ENCODE measurements around the gene LPO.

LPO gene

GRCh38 chr17:58278661-58279015, 40.3 kb downstream of the LPO start:
- no peak overlapping the region for H3K27ac ChIP-seq
- no peak for TF ChIP-seq ZFX (IDR thresholded peaks at IDR 0.05)
- TF ChIP-seq CTCF (conservative IDR thresholded peaks at IDR 0.05), result no peak

- H3K27ac ChIP-seq, result no peak overlapping the region
- TF ChIP-seq ZFX (IDR thresholded peaks at IDR 0.05) (no peak), CTCF (conservative IDR thresholded peaks at IDR 0.05) (no peak)
Observed at GRCh38 chr17:58279016-58279711, 40.8 kb downstream of the LPO start.

GRCh38 chr17:58279736-58280479, 41.5 kb downstream of the LPO start:
- no peak overlapping the region for H3K27ac ChIP-seq
- TF ChIP-seq ZFX (IDR thresholded peaks at IDR 0.05) (no peak), CTCF (conservative IDR thresholded peaks at IDR 0.05) (no peak)

- no peak within 1 kb of the TSS for H3K27ac ChIP-seq
- no peak for TF ChIP-seq CTCF (conservative IDR thresholded peaks at IDR 0.05)
- no peak for TF ChIP-seq ZFX (IDR thresholded peaks at IDR 0.05)
Observed at GRCh38 chr17:58280480-58281217, 42.3 kb downstream of the LPO start, which contains the start of gene MPO. Gene MPO, minus strand, starts transcription at chr17:58280935. Its CDS starts 177 bp downstream, at chr17:58280758.

GRCh38 chr17:58281511-58282011, 43.2 kb downstream of the LPO start:
- no peak for TF ChIP-seq ZFX (IDR thresholded peaks at IDR 0.05)
- no peak for TF ChIP-seq CTCF (conservative IDR thresholded peaks at IDR 0.05)
- no peak overlapping the region for H3K27ac ChIP-seq

DNA sequence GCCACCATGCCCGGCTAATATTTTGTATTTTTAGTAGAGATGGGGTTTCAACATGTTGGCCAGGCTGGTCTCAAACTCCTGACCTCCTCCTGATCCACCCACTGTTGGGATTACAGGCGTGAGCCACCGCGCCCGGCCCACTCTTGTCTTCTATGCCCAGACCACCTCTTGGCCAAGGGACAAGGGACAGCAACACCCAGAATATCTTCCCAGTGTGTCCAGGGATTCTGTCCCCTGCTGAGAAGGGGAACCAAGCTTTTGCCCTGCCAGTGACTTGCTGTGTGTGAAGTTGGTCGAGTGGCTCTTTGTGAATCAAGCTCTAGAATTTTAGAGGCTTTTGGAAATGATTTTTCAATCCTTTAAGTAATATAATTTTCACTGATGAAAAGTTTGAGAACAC, 44.1 kb downstream of the LPO start:
- TF ChIP-seq CTCF (conservative IDR thresholded peaks at IDR 0.05) (no peak), ZFX (IDR thresholded peaks at IDR 0.05) (no peak)
- no peak overlapping the region for H3K27ac ChIP-seq

All from C4-2B (cell line).